HEK293T (cell line): ENCODE data around the gene ZIC5.

Experiments used
- BHLHE40 ChIP-seq: fragments of 450-650 bp; IDR thresholded peaks from 2 replicates; pipeline ENCODE4 v1.6.1; 2016; ENCODE audit warnings: mild to moderate bottlenecking, moderate library complexity, borderline replicate concordance
- FOXM1 ChIP-seq: fragments of 450-650 bp; IDR thresholded peaks from 2 replicates; pipeline ENCODE4 v1.6.1; 2017; ENCODE audit warnings: mild to moderate bottlenecking, borderline replicate concordance
- SP1 ChIP-seq: fragments of 450-650 bp; IDR thresholded peaks from 2 replicates; pipeline ENCODE4 v1.6.1; 2017
- ZNF384 ChIP-seq: fragments of 450-650 bp; IDR thresholded peaks from 2 replicates; pipeline ENCODE4 v1.6.1; 2016

- TF ChIP-seq ZNF384 (no peak), FOXM1 (no peak), SP1 (no peak), BHLHE40 (no peak)
Observed at GRCh38 chr13:99953138-99953755, 18.3 kb downstream of the ZIC5 start.
